CD4-positive, alpha-beta T cell treated with Interferon gamma for 1 hour (primary cell): ENCODE results near the gene RAET1L.
"Not testable (repeated sequence)": the region's sequence is repeated elsewhere in the genome, so short reads cannot be mapped to it uniquely, and the experiment has no call there.

Source experiments
- DNase-seq: peaks from one replicate; pipeline ENCODE4 v3.0.0-alpha.2; 2020

RAET1L gene

GRCh38 chr6:149990212-149990660 is 35.1 kb downstream of the RAET1L start:
- DNase-seq: no peak

- DNase-seq: no peak
Measured at GRCh38 chr6:149988550-149989346, 36.6 kb downstream of the RAET1L start.

- DNase-seq: no peak
Measured at GRCh38 chr6:149987602-149988107, 37.7 kb downstream of the RAET1L start.

- no peak for DNase-seq
Measured at GRCh38 chr6:149985481-149985937, 39.8 kb downstream of the RAET1L start.

- DNase-seq: no peak
Measured at GRCh38 chr6:149984773-149985172, 40.6 kb downstream of the RAET1L start.

GRCh38 chr6:149983145-149983544 is 42.2 kb downstream of the RAET1L start:
- DNase-seq: no peak

GRCh38 chr6:149979293-149979692 is 46.0 kb downstream of the RAET1L start:
- DNase-seq: no peak

- no peak for DNase-seq
Measured at GRCh38 chr6:149978610-149979009, 46.7 kb downstream of the RAET1L start.

- DNase-seq: no peak
Measured at GRCh38 chr6:149977221-149977620, 48.1 kb downstream of the RAET1L start.

- DNase-seq: no peak
Measured at GRCh38 chr6:149975400-149975799, 49.9 kb downstream of the RAET1L start.

GRCh38 chr6:149974825-149975224 is 50.5 kb downstream of the RAET1L start:
- no peak for DNase-seq

- not testable (repeated sequence) for DNase-seq
Measured at GRCh38 chr6:149974394-149974793, 50.9 kb downstream of the RAET1L start.

GRCh38 chr6:149969635-149970034 is 55.7 kb downstream of the RAET1L start:
- DNase-seq: no peak

GRCh38 chr6:149968909-149969308 is 56.4 kb downstream of the RAET1L start:
- not testable (repeated sequence) for DNase-seq
